HCT116 (cell line): ENCODE data around the gene DAAM1. TPM values are rescaled to one million over a fixed set of nuclear protein-coding genes. Genes with fewer than 3 reads are reported as not detected.

ENCODE experiments used
- ATAC-seq: fragments of 200-7000 bp; cut with Tn5 transposase; 2 replicates; pipeline ENCODE4 v1.9.1; 2020; ENCODE audit warnings: mild to moderate bottlenecking, moderate library complexity
- BruUV-seq: library from RNA; stranded (reverse); fragments of 400-500 nt; replicated peaks from 2 replicates; lab custom pipeline; 2021; lab: Mats Ljungman, UMichigan
- CTCF ChIA-PET: fragments of 300-600 bp; sonication (Branson Sonifier 250); formaldehyde crosslinking; loops from one replicate; lab custom pipeline; 2021; ENCODE audit warnings: antibody characterized with exemption; lab: Charles Lee
- POLR2A ChIA-PET: fragments of 300-600, 350-600 bp; sonication (Branson Sonifier 250); formaldehyde crosslinking; loops from one replicate; lab custom pipeline; 2021; ENCODE audit warnings: antibody characterized with exemption; lab: Charles Lee
- RAD21 ChIA-PET, 2 experiments: fragments of 300-600 bp; sonication (Branson Sonifier 250); formaldehyde crosslinking; loops; one replicate each; lab custom pipeline; 2023; ENCODE audit warnings: low total read pairs in 2 of 2; ENCODE audit not compliant: uncharacterized antibody in 2 of 2, unreplicated experiment in 2 of 2, low non-redundant PET in 1 of 2; lab: Charles Lee
- DNase-seq: peaks from one replicate; pipeline ENCODE4 v3.0.0-alpha.2; 2010; ENCODE audit warnings: low read depth, low spot score
- H2AFZ ChIP-seq: fragments of 200-600 bp; shearing (Covaris generic), sonication (generic); 2 replicates; pipeline ENCODE4 v1.6.1; 2017; ENCODE audit warnings: low read depth, mixed run types, mixed read lengths, antibody characterized with exemption, low read length; ENCODE audit not compliant: poor library complexity, severe bottlenecking
- H3K27ac ChIP-seq: 2 replicates; pipeline ENCODE4 v1.5.1; 2012; ENCODE audit warnings: low read depth, low read length
- H3K27me3 ChIP-seq: fragments of 200-600 bp; sonication (generic); 2 replicates; pipeline ENCODE4 v1.6.1; 2016; ENCODE audit warnings: mixed run types, low read length, mixed read lengths; ENCODE audit not compliant: insufficient read depth
- H3K36me3 ChIP-seq, 2 experiments: fragments of 200-500 bp in 1 of 2; fragments of 200-600 bp in 1 of 2; sonication (Bioruptor generic) in 1 of 2; sonication (generic) in 1 of 2; 2 replicates each; pipeline versions ENCODE4 v1.5.1 to v1.6.1; 2014 to 2016; ENCODE audit warnings: low read length in 2 of 2, inconsistent platforms in 1 of 2, mixed read lengths in 1 of 2, mixed run types in 1 of 2; ENCODE audit not compliant: insufficient read depth in 2 of 2, control insufficient read depth in 1 of 2
- H3K4me1 ChIP-seq, 2 experiments: fragments of 200-600 bp in 1 of 2; sonication (generic) in 1 of 2; 2 replicates each; pipeline versions ENCODE4 v1.5.1 to v1.6.1; 2012 to 2017; ENCODE audit warnings: low read length in 2 of 2, inconsistent platforms in 1 of 2, mild to moderate bottlenecking in 1 of 2, mixed read lengths in 1 of 2, mixed run types in 1 of 2, moderate library complexity in 1 of 2; ENCODE audit not compliant: insufficient read depth in 2 of 2, control insufficient read depth in 1 of 2
- H3K4me2 ChIP-seq: fragments of 200-600 bp; sonication (generic); 2 replicates; pipeline ENCODE4 v1.6.1; 2017; ENCODE audit warnings: mixed run types, low read length, mixed read lengths
- H3K4me3 ChIP-seq, 2 experiments: fragments of 200-600 bp in 1 of 2; sonication (generic) in 1 of 2; replicated peaks in 1 of 2; 2 replicates each; pipeline ENCODE4 v1.5.1; 2011 to 2016; ENCODE audit warnings: low read length in 2 of 2, control low read depth in 1 of 2, low read depth in 1 of 2, mild to moderate bottlenecking in 1 of 2, mixed read lengths in 1 of 2, mixed run types in 1 of 2
- H3K79me2 ChIP-seq: fragments of 200-600 bp; sonication (generic); 2 replicates; pipeline ENCODE4 v1.6.1; 2017; ENCODE audit warnings: mild to moderate bottlenecking, mixed run types, low read length, moderate library complexity, mixed read lengths; ENCODE audit not compliant: insufficient read depth
- H3K9ac ChIP-seq: fragments of 200-600 bp; sonication (generic); 2 replicates; pipeline ENCODE4 v1.6.1; 2016; ENCODE audit warnings: low read length, mixed read lengths
- H3K9me2 ChIP-seq: fragments of 200-600 bp; sonication (generic), shearing (Covaris generic); 2 replicates; pipeline ENCODE4 v1.6.1; 2017; ENCODE audit warnings: mixed run types, mild to moderate bottlenecking, moderate library complexity; ENCODE audit not compliant: insufficient read depth
- H3K9me3 ChIP-seq, 2 experiments: fragments of 200-500 bp in 1 of 2; fragments of 200-600 bp in 1 of 2; sonication (Bioruptor generic) in 1 of 2; sonication (generic) in 1 of 2; 2 replicates each; pipeline ENCODE4 v1.6.1; 2014 to 2017; ENCODE audit warnings: low read length in 2 of 2, mixed read lengths in 2 of 2, inconsistent platforms in 1 of 2, low read depth in 1 of 2, mild to moderate bottlenecking in 1 of 2, mixed run types in 1 of 2, moderate library complexity in 1 of 2; ENCODE audit not compliant: control insufficient read depth in 1 of 2, insufficient read depth in 1 of 2
- H4K20me1 ChIP-seq: fragments of 200-600 bp; sonication (generic), shearing (Covaris generic); 2 replicates; pipeline ENCODE4 v1.6.1; 2017; ENCODE audit warnings: mixed run types, mild to moderate bottlenecking, moderate library complexity; ENCODE audit not compliant: insufficient read depth
- EZH2phosphoT487 ChIP-seq: fragments of 200-600 bp; IDR thresholded peaks from 2 replicates; pipeline ENCODE4 v1.6.1; 2018; ENCODE audit warnings: antibody characterized with exemption, borderline replicate concordance
- RAD21 ChIP-seq: IDR thresholded peaks from 2 replicates; pipeline ENCODE4 v1.6.1; 2012; ENCODE audit warnings: low read depth, mild to moderate bottlenecking
- REST ChIP-seq: IDR thresholded peaks from 2 replicates; pipeline ENCODE4 v1.6.1; 2012; ENCODE audit warnings: low read depth
- YY1 ChIP-seq: IDR thresholded peaks from 2 replicates; pipeline ENCODE4 v1.6.1; 2011; ENCODE audit warnings: low read length, low read depth, moderate library complexity, mild to moderate bottlenecking; ENCODE audit not compliant: insufficient replicate concordance; ENCODE audit errors: extremely low read depth
- ZBTB33 ChIP-seq: IDR thresholded peaks from 2 replicates; pipeline ENCODE4 v1.6.1; 2011; ENCODE audit warnings: mild to moderate bottlenecking, low read length, moderate library complexity; ENCODE audit not compliant: insufficient replicate concordance; ENCODE audit errors: extremely low read depth
- ZFX ChIP-seq: fragments of 450-650 bp; IDR thresholded peaks from 2 replicates; pipeline ENCODE4 v1.6.1; 2017
- intact Hi-C: fragments of 100-400 bp; cut with micrococcal nuclease; formaldehyde crosslinking; loops from 2 replicates; pipeline ENCODE4 v1.10.0; 2022
- total RNA-seq: library from RNA; stranded (reverse); gene quantifications from one replicate; pipeline ENCODE4 v1.2.1, GENCODE V29; 2021; ENCODE audit not compliant: unreplicated experiment

The DAAM1 gene
- total RNA-seq, 1 experiment from 2014 or later: 10.7 TPM

GRCh38 chr14:59166258-59166657 is 22.2 kb upstream of the DAAM1 start:
- Histone ChIP-seq H3K4me1 (no peaks in the 10 kb centered on the region), H3K79me2 (no peaks in the 10 kb centered on the region), H2AFZ (no peak overlapping the region), H4K20me1 (no peaks in the 10 kb centered on the region), H3K4me2 (no peak overlapping the region), H3K9ac (no peak overlapping the region), H3K27ac (no peak overlapping the region), H3K9me3 (no peaks in the 10 kb centered on the region), H3K36me3 (no peaks in the 10 kb centered on the region)
- POLR2A ChIA-PET: no interaction called here
- no peak for DNase-seq
- no TSS peak for BruUV-seq
- intact Hi-C loops: no loop called here
- TF ChIP-seq REST: no peak
- TF ChIP-seq YY1: no peak
- no peak for TF ChIP-seq ZFX
- no peak for TF ChIP-seq ZBTB33
- no peak for TF ChIP-seq EZH2phosphoT487
- no peak for TF ChIP-seq RAD21
- TF ChIP-seq, all 23 proteins: peak for 0
- RAD21 ChIA-PET: no interaction called here
- no peak for ATAC-seq
- H3K4me3 ChIP-seq: no peak overlapping the region
- CTCF ChIA-PET: no interaction called here
- no peaks in the 10 kb centered on the region for H3K9me2 ChIP-seq
- no peaks in the 10 kb centered on the region for H3K27me3 ChIP-seq
